Neural cell (in vitro differentiated cells): ENCODE measurements around the gene OR51V1. TPM values are rescaled to one million over a fixed set of nuclear protein-coding genes. Genes with fewer than 3 reads are reported as not detected.

Experiments
- H2AFZ ChIP-seq: fragments of 200-600, 300-800 bp; sonication (generic), shearing (Covaris generic); 2 replicates; pipeline ENCODE4 v1.6.0; 2014; ENCODE audit warnings: low read depth, mild to moderate bottlenecking, antibody characterized with exemption, low read length, moderate library complexity
- H3F3A ChIP-seq: fragments of 200-600 bp; shearing (Covaris generic); 2 replicates; pipeline ENCODE4 v1.6.1; 2016; ENCODE audit warnings: mild to moderate bottlenecking, moderate library complexity, mixed read lengths, antibody characterized with exemption, low read length; ENCODE audit not compliant: insufficient read depth, poor library complexity, severe bottlenecking
- H3K27ac ChIP-seq: fragments of 200-600, 300-800 bp; sonication (generic), shearing (Covaris generic); 2 replicates; pipeline ENCODE4 v1.5.1; 2014; ENCODE audit warnings: mild to moderate bottlenecking, low read length, moderate library complexity
- H3K27me3 ChIP-seq: fragments of 300-800, 200-600 bp; sonication (generic), shearing (Covaris generic); 2 replicates; pipeline ENCODE4 v1.6.0; 2014; ENCODE audit warnings: mild to moderate bottlenecking, low read depth, low read length, moderate library complexity; ENCODE audit not compliant: insufficient read depth
- H3K36me3 ChIP-seq: fragments of 300-800, 200-600 bp; sonication (generic), shearing (Covaris generic); 2 replicates; pipeline ENCODE4 v1.5.1; 2014; ENCODE audit warnings: mild to moderate bottlenecking, antibody characterized with exemption, low read length, moderate library complexity; ENCODE audit not compliant: insufficient read depth
- H3K4me2 ChIP-seq: fragments of 300-800, 200-600 bp; sonication (generic), shearing (Covaris generic); 2 replicates; pipeline ENCODE4 v1.6.0; 2014; ENCODE audit warnings: mild to moderate bottlenecking, low read length
- H3K4me3 ChIP-seq: fragments of 300-800, 200-600 bp; sonication (generic), shearing (Covaris generic); 2 replicates; pipeline ENCODE4 v1.5.1; 2014; ENCODE audit warnings: mild to moderate bottlenecking, low read length, moderate library complexity
- H3K79me2 ChIP-seq: fragments of 200-600 bp; shearing (Covaris generic); replicated peaks from 2 replicates; pipeline ENCODE4 v1.6.0; 2014; ENCODE audit warnings: mild to moderate bottlenecking, low read length, moderate library complexity; ENCODE audit not compliant: insufficient read depth
- H3K9ac ChIP-seq: fragments of 300-800, 200-600 bp; sonication (generic), shearing (Covaris generic); 2 replicates; pipeline ENCODE4 v1.6.1; 2016; ENCODE audit warnings: mild to moderate bottlenecking, low read length, mixed read lengths
- H3K9me2 ChIP-seq: fragments of 200-600 bp; shearing (Covaris generic); 2 replicates; pipeline ENCODE4 v1.6.1; 2016; ENCODE audit warnings: mild to moderate bottlenecking, low read length, mixed read lengths; ENCODE audit not compliant: insufficient read depth
- H3K9me3 ChIP-seq: fragments of 200-600, 300-800 bp; sonication (generic), shearing (Covaris generic); 2 replicates; pipeline ENCODE4 v1.6.1; 2016; ENCODE audit warnings: mild to moderate bottlenecking, mixed run types, low read length, moderate library complexity, mixed read lengths
- H4K20me1 ChIP-seq: fragments of 200-600 bp; shearing (Covaris generic); 2 replicates; pipeline ENCODE4 v1.6.1; 2016; ENCODE audit warnings: mild to moderate bottlenecking, mixed run types; ENCODE audit not compliant: insufficient read depth
- CTCF ChIP-seq: fragments of 450-650 bp; IDR thresholded peaks from 2 replicates; pipeline ENCODE4 v1.5.1; 2014; ENCODE audit warnings: antibody characterized with exemption, mild to moderate bottlenecking, moderate library complexity; ENCODE audit not compliant: poor library complexity, severe bottlenecking
- EP300 ChIP-seq: fragments of 450-650 bp; conservative IDR thresholded peaks from 2 replicates; pipeline ENCODE4 v1.6.1; 2014; ENCODE audit warnings: antibody characterized with exemption, mild to moderate bottlenecking, moderate library complexity; ENCODE audit not compliant: poor library complexity, severe bottlenecking
- EZH2 ChIP-seq: fragments of 200-600, 300-800 bp; shearing (Covaris generic), sonication (generic); IDR thresholded peaks from 2 replicates; pipeline ENCODE4 v1.6.1; 2014; ENCODE audit warnings: antibody characterized with exemption, low read length, borderline replicate concordance, mild to moderate bottlenecking; ENCODE audit not compliant: insufficient read depth, poor library complexity, severe bottlenecking
- MXI1 ChIP-seq: fragments of 450-650 bp; conservative IDR thresholded peaks from 2 replicates; pipeline ENCODE4 v1.6.1; 2014; ENCODE audit warnings: antibody characterized with exemption, mild to moderate bottlenecking; ENCODE audit not compliant: poor library complexity, severe bottlenecking
- POLR2AphosphoS5 ChIP-seq: IDR thresholded peaks from 2 replicates; pipeline ENCODE4 v1.6.1; 2012
- RAD21 ChIP-seq: fragments of 450-650 bp; conservative IDR thresholded peaks from 2 replicates; pipeline ENCODE4 v1.6.1; 2014; ENCODE audit warnings: antibody characterized with exemption, mild to moderate bottlenecking, moderate library complexity
- REST ChIP-seq: IDR thresholded peaks from 2 replicates; pipeline ENCODE4 v1.6.1; 2012; ENCODE audit warnings: borderline replicate concordance
- SMC3 ChIP-seq: fragments of 450-650 bp; conservative IDR thresholded peaks from 2 replicates; pipeline ENCODE4 v1.6.1; 2014; ENCODE audit warnings: antibody characterized with exemption, mild to moderate bottlenecking, moderate library complexity; ENCODE audit not compliant: poor library complexity
- TAF1 ChIP-seq: IDR thresholded peaks from 2 replicates; pipeline ENCODE4 v1.6.1; 2012; ENCODE audit warnings: low read depth
- polyA plus RNA-seq: library from polyadenylated mRNA; depleted of rRNA; stranded (reverse); fragments of >200 nt; gene quantifications from 2 replicates; pipeline ENCODE4 v1.2.3, GENCODE V29; 2014

Gene OR51V1
- polyA plus RNA-seq, 1 donor from 2014 or later = not detected

GRCh38 chr11:5198285-5198684 is 2.2 kb downstream of the OR51V1 start:
- Histone ChIP-seq H3K27ac (no peak overlapping the region), H2AFZ (no peak overlapping the region), H3K27me3 (no peaks in the 10 kb centered on the region), H3K79me2 (no peaks in the 10 kb centered on the region), H3F3A (no peaks in the 10 kb centered on the region), H3K9ac (no peak overlapping the region), H4K20me1 (no peaks in the 10 kb centered on the region), H3K9me2 (no peaks in the 10 kb centered on the region), H3K4me2 (no peak overlapping the region), H3K36me3 (no peaks in the 10 kb centered on the region), H3K9me3 (no peaks in the 10 kb centered on the region), H3K4me3 (no peak overlapping the region)
- TF ChIP-seq RAD21 = no peak
- TF ChIP-seq SMC3 = no peak
- no peak for TF ChIP-seq REST
- no peak for TF ChIP-seq EP300
- no peak for TF ChIP-seq TAF1
- TF ChIP-seq POLR2AphosphoS5 = no peak
- TF ChIP-seq EZH2 = no peak
- no peak for TF ChIP-seq CTCF
- TF ChIP-seq MXI1 = no peak

- Histone ChIP-seq H3K9me2 (no peaks in the 10 kb centered on the region), H3K4me3 (no peak overlapping the region), H3K36me3 (no peaks in the 10 kb centered on the region), H4K20me1 (no peaks in the 10 kb centered on the region), H3K4me2 (no peak overlapping the region), H3K79me2 (no peaks in the 10 kb centered on the region), H3K27me3 (no peaks in the 10 kb centered on the region), H3F3A (no peaks in the 10 kb centered on the region), H3K27ac (no peak overlapping the region), H3K9ac (no peak overlapping the region), H3K9me3 (no peaks in the 10 kb centered on the region), H2AFZ (no peak overlapping the region)
- TF ChIP-seq EP300 = no peak
- no peak for TF ChIP-seq MXI1
- no peak for TF ChIP-seq RAD21
- TF ChIP-seq CTCF = no peak
- no peak for TF ChIP-seq SMC3
- TF ChIP-seq TAF1 = no peak
- no peak for TF ChIP-seq REST
- no peak for TF ChIP-seq POLR2AphosphoS5
- no peak for TF ChIP-seq EZH2
Measured at GRCh38 chr11:5197536-5197935, 2.9 kb downstream of the OR51V1 start.
